ENCODE data around the gene ZDHHC7.

DNA sequence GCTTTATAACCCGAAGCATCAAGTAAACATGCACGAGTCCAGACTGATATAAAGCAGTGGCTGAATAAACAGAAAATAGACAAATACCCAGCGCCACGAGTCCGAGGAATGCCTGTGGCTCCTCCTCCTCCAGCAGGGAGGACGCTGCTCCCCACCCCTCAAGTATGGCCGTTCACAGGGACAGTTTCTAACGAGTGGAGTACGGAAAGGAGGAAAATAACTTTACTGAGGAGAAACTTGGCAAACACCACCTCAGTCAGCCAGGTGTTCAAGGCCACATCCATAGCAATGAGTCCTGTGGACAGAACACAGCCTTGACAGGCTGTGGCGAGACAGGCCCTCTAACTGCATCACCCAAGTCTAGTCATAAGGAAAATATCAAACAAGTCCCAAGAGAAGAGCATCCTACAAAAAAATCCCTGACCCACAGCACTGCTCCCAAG lies 9.2 kb downstream of the ZDHHC7 start:
- TF ChIP-seq, protein P1, sequence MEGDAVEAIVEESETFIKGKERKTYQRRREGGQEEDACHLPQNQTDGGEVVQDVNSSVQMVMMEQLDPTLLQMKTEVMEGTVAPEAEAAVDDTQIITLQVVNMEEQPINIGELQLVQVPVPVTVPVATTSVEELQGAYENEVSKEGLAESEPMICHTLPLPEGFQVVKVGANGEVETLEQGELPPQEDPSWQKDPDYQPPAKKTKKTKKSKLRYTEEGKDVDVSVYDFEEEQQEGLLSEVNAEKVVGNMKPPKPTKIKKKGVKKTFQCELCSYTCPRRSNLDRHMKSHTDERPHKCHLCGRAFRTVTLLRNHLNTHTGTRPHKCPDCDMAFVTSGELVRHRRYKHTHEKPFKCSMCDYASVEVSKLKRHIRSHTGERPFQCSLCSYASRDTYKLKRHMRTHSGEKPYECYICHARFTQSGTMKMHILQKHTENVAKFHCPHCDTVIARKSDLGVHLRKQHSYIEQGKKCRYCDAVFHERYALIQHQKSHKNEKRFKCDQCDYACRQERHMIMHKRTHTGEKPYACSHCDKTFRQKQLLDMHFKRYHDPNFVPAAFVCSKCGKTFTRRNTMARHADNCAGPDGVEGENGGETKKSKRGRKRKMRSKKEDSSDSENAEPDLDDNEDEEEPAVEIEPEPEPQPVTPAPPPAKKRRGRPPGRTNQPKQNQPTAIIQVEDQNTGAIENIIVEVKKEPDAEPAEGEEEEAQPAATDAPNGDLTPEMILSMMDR (IDR thresholded peaks at IDR 0.05; ENCODE audit: low read depth, low read length, poor library complexity, severe bottlenecking) = no peak
- TF ChIP-seq EZH2phosphoT487 (IDR thresholded peaks at IDR 0.05; ENCODE audit: borderline replicate concordance, low read length) = no peak

Measured in DOHH2 (cell line).